Measurements from ENCODE around the gene RNU5B-1. TPM values are rescaled to one million over a fixed set of nuclear protein-coding genes. Genes with fewer than 3 reads are reported as not detected.

RNU5B-1 gene
- total RNA-seq, 1 experiment from 2014 or later = 25.8 TPM

DNA sequence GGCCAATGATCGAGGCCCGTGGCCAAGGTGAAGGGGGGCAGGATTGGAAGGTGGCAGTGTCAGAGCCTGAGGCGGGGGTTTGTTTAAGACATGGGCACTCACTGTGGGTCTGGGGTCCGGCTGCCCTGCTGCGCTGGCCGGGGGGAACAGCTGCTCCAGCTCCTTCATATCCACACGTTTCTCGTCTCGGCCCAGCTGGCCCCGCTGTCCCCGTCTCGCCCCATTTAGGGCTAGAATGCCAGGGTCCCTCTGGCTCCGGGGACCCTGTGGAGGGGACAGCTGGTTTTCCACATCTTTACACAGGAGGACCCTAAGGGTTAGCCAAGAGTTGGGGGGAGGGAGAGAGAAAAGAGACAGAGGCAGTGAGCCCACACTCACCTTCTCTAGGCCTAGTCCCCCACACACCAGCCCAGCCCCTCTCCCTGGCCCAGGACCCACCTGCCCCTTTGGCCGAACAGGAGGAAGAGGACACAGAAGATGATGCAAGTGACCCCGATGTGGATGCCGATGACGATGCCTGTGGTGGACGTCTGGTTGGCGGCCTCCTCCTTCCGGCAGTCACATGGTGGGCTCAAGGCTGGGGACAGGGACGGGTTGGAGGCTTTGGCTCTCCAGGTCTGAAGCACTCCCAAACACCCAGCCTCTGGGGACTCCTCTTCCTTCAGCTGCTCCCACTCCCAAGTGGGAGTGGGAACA, 25.0 kb downstream of the RNU5B-1 start:
- TF ChIP-seq, protein P1, sequence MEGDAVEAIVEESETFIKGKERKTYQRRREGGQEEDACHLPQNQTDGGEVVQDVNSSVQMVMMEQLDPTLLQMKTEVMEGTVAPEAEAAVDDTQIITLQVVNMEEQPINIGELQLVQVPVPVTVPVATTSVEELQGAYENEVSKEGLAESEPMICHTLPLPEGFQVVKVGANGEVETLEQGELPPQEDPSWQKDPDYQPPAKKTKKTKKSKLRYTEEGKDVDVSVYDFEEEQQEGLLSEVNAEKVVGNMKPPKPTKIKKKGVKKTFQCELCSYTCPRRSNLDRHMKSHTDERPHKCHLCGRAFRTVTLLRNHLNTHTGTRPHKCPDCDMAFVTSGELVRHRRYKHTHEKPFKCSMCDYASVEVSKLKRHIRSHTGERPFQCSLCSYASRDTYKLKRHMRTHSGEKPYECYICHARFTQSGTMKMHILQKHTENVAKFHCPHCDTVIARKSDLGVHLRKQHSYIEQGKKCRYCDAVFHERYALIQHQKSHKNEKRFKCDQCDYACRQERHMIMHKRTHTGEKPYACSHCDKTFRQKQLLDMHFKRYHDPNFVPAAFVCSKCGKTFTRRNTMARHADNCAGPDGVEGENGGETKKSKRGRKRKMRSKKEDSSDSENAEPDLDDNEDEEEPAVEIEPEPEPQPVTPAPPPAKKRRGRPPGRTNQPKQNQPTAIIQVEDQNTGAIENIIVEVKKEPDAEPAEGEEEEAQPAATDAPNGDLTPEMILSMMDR (IDR thresholded peaks at IDR 0.05; ENCODE audit: unreplicated experiment) = no peak
- H3K4me3 Mint-ChIP-seq (ENCODE audit: low read depth, unreplicated experiment) = no peak overlapping the region
- H3K4me1 Mint-ChIP-seq (ENCODE audit: low read depth, unreplicated experiment) = no peaks in the 10 kb centered on the region
- no TSS peak for BruUV-seq (replicated peaks)
- peaks cover 60% of the 10 kb centered on the region for H3K27me3 Mint-ChIP-seq (ENCODE audit: unreplicated experiment)
- DNase-seq = no peak
- no peaks in the 10 kb centered on the region for H3K36me3 Mint-ChIP-seq (ENCODE audit: insufficient read depth, unreplicated experiment)
- CTCF ChIA-PET = no interaction called here
- H3K27ac Mint-ChIP-seq (ENCODE audit: unreplicated experiment) = no peak overlapping the region
- intact Hi-C loops (cut with micrococcal nuclease; ENCODE audit: unreplicated experiment) = no loop called here
- H3K9me3 Mint-ChIP-seq (ENCODE audit: low read depth, unreplicated experiment) = no peaks in the 10 kb centered on the region

- Mint-ChIP-seq H3K27ac (ENCODE audit: unreplicated experiment) (no peak overlapping the region), H3K9me3 (ENCODE audit: low read depth, unreplicated experiment) (no peaks in the 10 kb centered on the region), H3K36me3 (ENCODE audit: insufficient read depth, unreplicated experiment) (no peaks in the 10 kb centered on the region), H3K4me1 (ENCODE audit: low read depth, unreplicated experiment) (no peaks in the 10 kb centered on the region), H3K4me3 (ENCODE audit: low read depth, unreplicated experiment) (no peak overlapping the region), H3K27me3 (ENCODE audit: unreplicated experiment) (peaks cover 68% of the 10 kb centered on the region)
- intact Hi-C loops (cut with micrococcal nuclease; ENCODE audit: unreplicated experiment) = no loop called here
- BruUV-seq (replicated peaks) = no TSS peak
- CTCF ChIA-PET = interaction anchor here (0.5 to 1.7 kb wide), 2 partner anchors 9 to 139 kb away, joined by 3 read pairs; no protein-coding TSS in a partner anchor
- no peak for DNase-seq
- TF ChIP-seq, protein P1 (IDR thresholded peaks at IDR 0.05; ENCODE audit: unreplicated experiment) = no peak
Observed at GRCh38 chr15:65329984-65330735, 25.7 kb downstream of the RNU5B-1 start.

GRCh38 chr15:65330934-65331645, 26.6 kb downstream of the RNU5B-1 start:
- Mint-ChIP-seq H3K4me1 (ENCODE audit: low read depth, unreplicated experiment) (no peaks in the 10 kb centered on the region), H3K4me3 (ENCODE audit: low read depth, unreplicated experiment) (no peak overlapping the region), H3K9me3 (ENCODE audit: low read depth, unreplicated experiment) (no peaks in the 10 kb centered on the region), H3K27me3 (ENCODE audit: unreplicated experiment) (peaks cover 77% of the 10 kb centered on the region), H3K36me3 (ENCODE audit: insufficient read depth, unreplicated experiment) (no peaks in the 10 kb centered on the region), H3K27ac (ENCODE audit: unreplicated experiment) (no peak overlapping the region)
- no peak for DNase-seq
- TF ChIP-seq, protein P1 (IDR thresholded peaks at IDR 0.05; ENCODE audit: unreplicated experiment) = no peak
- intact Hi-C loops (cut with micrococcal nuclease; ENCODE audit: unreplicated experiment) = no loop called here
- CTCF ChIA-PET = interaction anchor here (0.5 to 1.7 kb wide), 2 partner anchors 8 to 138 kb away, joined by 3 read pairs; no protein-coding TSS in a partner anchor
- BruUV-seq (replicated peaks) = no TSS peak

DNA sequence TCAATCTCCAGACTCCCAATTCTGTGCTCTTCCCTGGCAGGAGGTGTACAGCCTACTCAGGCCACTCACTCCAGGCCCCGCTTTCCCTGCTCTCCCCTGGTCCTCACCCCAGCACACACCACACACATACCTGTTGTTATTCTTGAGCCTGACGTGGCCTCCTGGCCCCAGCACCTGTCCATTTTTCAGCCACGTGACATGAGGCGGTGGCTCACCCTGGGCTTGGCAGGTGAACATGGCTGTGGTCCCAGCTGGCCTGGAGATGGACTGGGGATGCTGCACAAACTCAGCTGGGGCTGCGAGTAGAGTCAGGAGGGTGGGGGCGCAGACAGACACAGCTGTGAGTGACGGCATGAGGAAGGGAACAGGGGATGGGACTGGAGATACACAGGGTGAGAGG, 27.3 kb downstream of the RNU5B-1 start:
- Mint-ChIP-seq H3K27ac (ENCODE audit: unreplicated experiment) (no peak overlapping the region), H3K36me3 (ENCODE audit: insufficient read depth, unreplicated experiment) (no peaks in the 10 kb centered on the region), H3K27me3 (ENCODE audit: unreplicated experiment) (peaks cover 84% of the 10 kb centered on the region), H3K9me3 (ENCODE audit: low read depth, unreplicated experiment) (no peaks in the 10 kb centered on the region), H3K4me3 (ENCODE audit: low read depth, unreplicated experiment) (no peak overlapping the region), H3K4me1 (ENCODE audit: low read depth, unreplicated experiment) (no peaks in the 10 kb centered on the region)
- CTCF ChIA-PET = interaction anchor here (1.7 kb wide), 1 partner anchor 8 kb away, joined by 3 read pairs; no protein-coding TSS in a partner anchor
- intact Hi-C loops (cut with micrococcal nuclease; ENCODE audit: unreplicated experiment) = no loop called here
- DNase-seq = no peak
- no TSS peak for BruUV-seq (replicated peaks)
- TF ChIP-seq, protein P1 (IDR thresholded peaks at IDR 0.05; ENCODE audit: unreplicated experiment) = no peak

All from Calu3 (cell line).